ENCODE results near the gene GGT5. TPM values are rescaled to one million over a fixed set of nuclear protein-coding genes. Genes with fewer than 3 reads are reported as not detected.
"Not testable (repeated sequence)": the region's sequence is repeated elsewhere in the genome, so short reads cannot be mapped to it uniquely, and the experiment has no call there.

The GGT5 gene
- total RNA-seq, 1 donor from 2014 or later: 24.3 TPM

- DNase-seq (ENCODE audit: extremely low read depth, low read depth, low spot score): no peak
Measured at GRCh38 chr22:24185001-24185500, 59.8 kb downstream of the GGT5 start.

GRCh38 chr22:24184057-24184798, 60.7 kb downstream of the GGT5 start:
- no peak for DNase-seq (ENCODE audit: extremely low read depth, low read depth, low spot score)

DNA sequence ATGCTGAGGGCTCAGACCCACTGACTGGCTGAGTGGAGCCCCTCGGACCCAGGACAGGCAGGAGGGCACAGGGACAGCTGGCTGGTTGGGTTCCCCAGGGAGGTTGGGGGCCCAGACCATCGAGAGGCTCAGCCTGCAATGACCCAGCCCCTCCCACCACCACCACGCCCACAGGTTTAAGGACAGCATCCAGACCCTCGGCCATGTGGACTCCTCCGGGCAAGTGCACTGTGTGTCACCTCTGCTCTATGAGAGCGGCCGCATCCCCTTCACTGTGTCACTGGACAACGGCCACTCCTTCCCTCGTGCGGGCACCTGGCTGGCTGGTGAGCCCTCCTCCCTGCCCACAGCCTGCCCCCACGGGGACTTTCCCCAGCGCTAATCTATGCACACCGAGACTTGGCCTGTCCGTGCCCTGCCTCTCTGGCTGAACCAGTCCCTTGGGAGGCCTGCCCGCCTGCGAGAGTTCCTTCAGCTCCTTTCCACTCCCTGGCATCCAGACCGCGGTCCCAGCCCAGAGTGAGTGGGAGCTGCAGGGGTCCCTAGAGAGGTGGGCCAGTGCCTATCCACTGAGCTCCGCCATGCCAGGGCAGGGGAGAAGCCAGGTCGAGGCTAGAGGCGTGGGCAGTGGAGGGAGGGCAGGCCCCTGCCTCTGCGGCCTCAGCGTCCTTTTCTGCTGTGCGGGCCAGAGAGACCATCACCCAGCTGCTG, 61.4 kb downstream of the GGT5 start:
- DNase-seq (ENCODE audit: extremely low read depth, low read depth, low spot score): no peak

DNA sequence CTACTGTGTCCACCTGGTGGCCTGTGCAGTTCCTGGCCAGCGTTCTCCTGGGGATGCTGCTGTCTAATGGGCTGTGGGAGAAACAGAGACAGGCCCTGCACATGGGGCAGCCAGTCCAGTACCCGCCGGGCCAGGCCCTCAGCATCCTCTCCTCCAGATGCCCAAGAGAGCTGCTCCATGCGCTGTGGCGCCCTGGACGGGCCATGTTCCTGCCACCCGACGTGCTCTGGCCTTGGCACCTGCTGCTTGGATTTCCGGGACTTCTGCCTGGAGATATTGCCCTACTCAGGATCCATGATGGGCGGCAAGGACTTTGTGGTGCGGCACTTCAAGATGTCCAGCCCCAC, 62.0 kb downstream of the GGT5 start:
- not testable (repeated sequence) for DNase-seq (ENCODE audit: extremely low read depth, low read depth, low spot score)

GRCh38 chr22:24181996-24182899, 62.6 kb downstream of the GGT5 start:
- DNase-seq (ENCODE audit: extremely low read depth, low read depth, low spot score): no peak

DNA sequence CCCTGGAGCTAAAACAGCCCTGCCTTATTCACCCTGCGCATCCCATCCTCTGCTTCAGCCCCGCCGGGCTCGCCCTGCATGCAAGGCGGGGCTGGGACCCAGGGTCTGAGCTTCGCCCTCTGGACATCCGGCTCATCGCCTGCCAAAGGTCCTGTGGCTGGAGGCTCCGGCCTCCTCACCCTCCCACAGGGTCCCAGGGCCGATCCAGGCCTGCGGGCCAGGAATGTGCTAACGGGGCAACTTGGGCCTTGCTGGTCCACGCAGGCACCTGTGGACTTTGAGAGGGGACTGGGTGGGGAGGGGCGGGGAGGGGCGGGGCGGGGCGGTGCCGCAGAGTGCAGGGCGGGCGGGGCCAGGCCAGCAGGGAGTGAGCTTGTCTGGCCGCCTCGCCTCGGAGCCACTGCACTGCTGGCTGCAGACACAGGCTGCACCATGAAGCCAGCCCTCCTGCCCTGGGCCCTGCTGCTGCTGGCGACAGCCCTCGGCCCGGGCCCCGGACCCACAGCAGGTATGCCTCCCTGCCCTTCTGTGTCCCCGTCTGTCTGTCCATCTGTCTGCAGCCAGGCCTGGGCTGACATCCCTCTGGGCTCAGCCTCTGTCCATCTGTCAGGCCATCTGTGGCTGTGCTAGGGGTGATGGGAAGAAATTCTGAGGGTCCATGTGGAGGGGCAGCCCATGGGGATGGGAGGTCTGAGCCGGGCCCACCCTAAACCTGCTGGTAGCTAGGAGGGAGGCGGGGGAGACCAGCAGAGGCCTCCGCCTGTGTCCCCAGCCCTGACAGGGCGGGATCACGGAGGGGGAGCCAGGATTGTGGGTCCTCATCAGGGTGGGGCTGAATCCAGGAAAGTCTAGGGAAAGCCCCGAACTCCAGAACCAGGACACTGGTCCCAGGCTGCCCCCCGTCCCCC, 63.5 kb downstream of the GGT5 start, which contains the start of gene SUSD2:
Gene SUSD2 (plus strand): TSS at position 400 of the 908 bp plus-strand sequence. CDS start 33 bp downstream, at position 433.
- DNase-seq (ENCODE audit: extremely low read depth, low read depth, low spot score): no peak

- DNase-seq (ENCODE audit: extremely low read depth, low read depth, low spot score): no peak
Measured at GRCh38 chr22:24180316-24181087, 64.4 kb downstream of the GGT5 start.

DNA sequence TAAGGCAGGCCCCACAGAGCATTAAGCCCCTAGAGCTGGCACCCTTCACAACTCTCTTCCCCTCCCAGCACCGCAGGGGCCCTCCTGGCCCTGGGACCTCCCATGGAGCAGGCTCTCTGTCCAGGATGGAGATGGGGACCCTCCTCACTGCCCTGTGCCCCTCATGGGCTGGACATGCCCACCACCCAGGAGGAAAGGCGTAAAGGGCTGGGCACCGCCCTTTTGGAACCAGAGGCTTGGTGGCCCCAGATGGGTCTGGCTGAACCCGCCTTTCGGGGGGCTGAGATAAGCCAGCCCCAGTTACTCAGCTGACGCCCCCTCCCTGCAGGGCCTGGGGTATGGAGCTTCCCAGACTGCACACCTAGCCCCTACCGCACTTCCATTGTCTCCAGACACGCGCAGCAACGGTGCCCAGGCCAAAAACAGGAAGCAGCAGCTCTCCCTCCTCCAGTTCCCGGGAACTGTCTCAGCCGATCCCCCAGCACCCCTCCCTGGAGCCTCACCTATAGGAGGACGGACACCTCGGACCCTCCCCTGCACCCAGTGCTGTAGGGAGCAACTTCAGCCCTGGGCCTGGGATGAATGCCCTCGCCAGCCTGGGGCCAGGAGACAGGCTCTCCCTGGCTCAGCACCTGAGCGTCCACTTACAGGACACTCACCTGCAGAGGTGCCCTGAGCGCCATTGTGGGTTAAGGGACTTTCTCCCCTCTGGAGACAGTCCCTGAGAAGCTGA, 65.2 kb downstream of the GGT5 start:
- no peak for DNase-seq (ENCODE audit: extremely low read depth, low read depth, low spot score)

DNA sequence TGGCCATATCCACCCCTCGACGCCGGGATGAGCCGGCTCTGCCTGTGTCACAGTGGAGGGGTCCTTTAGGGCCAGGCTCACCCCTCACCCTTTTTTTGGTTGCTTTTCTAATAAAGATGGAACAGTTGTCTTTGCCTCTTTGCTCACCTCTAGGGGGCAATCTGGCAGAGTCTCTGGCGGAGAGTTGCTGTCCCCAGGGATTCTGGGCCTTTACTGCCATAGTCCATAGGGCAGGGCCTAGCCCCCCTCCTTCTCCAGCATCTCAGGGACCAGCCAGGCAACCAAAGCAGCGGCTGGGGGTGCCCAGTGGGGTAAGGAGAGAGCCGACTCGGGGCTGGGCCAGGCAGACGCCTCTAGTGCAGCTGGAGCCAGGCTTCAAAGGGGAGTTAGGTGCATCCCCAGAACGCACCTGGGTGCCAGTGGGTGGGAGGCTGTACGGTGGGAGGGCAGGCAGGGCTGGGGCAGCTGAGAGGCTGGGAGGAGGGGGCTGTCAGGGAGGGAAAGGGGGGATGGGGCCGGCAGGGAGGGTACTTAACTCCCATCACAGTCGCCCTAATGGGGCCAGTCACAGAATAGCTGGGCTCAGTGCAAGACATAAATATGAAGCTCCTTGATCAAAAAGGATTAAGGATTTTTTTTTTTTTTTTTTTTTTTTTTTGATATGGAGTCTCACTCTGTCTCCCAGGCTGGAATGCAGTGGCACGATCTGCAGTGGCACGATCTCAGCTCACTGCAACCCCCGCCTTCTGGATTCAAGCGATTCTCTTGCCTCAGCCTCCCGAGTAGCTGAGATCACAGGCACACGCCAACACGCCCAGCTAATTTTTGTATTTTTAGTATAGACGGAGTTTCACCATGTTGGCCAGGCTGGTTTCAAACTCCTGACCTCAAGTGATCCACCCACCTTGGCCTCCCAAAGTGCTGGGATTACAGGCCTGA, 66.1 kb downstream of the GGT5 start:
- no peak for DNase-seq (ENCODE audit: extremely low read depth, low read depth, low spot score)

- no peak for DNase-seq (ENCODE audit: extremely low read depth, low read depth, low spot score)
Measured at GRCh38 chr22:24178021-24178431, 66.9 kb downstream of the GGT5 start.

GRCh38 chr22:24177456-24177855, 67.4 kb downstream of the GGT5 start:
- DNase-seq (ENCODE audit: extremely low read depth, low read depth, low spot score): no peak

GRCh38 chr22:24177045-24177444, 67.8 kb downstream of the GGT5 start:
- no peak for DNase-seq (ENCODE audit: extremely low read depth, low read depth, low spot score)

GRCh38 chr22:24176630-24177029, 68.3 kb downstream of the GGT5 start:
- no peak for DNase-seq (ENCODE audit: extremely low read depth, low read depth, low spot score)

DNA sequence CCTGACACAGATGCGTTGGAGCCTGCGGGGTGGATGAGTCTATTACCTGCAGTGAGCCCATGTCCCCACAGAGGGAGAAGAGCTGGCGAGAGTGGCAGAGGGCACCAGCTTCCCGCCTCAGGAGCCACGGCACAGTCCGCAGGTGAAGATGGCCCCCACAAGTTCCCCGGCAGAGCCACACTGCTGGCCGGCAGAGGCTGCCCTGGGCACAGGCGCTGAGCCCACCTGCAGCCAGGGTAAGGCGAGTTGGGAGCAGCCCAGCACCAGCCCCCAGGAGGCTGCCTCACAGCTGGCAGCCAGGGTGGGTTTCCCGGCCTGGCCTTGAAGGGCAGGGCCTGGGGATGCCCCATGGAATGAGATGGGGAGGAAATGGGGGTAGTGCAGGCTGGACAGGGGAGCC, 68.8 kb downstream of the GGT5 start:
- no peak for DNase-seq (ENCODE audit: extremely low read depth, low read depth, low spot score)

GRCh38 chr22:24175160-24175808, 69.6 kb downstream of the GGT5 start:
- peak; percentile 12 for DNase-seq (ENCODE audit: extremely low read depth, low read depth, low spot score)

GRCh38 chr22:24171822-24172221, 73.1 kb downstream of the GGT5 start:
- DNase-seq (ENCODE audit: extremely low read depth, low read depth, low spot score): no peak

DNA sequence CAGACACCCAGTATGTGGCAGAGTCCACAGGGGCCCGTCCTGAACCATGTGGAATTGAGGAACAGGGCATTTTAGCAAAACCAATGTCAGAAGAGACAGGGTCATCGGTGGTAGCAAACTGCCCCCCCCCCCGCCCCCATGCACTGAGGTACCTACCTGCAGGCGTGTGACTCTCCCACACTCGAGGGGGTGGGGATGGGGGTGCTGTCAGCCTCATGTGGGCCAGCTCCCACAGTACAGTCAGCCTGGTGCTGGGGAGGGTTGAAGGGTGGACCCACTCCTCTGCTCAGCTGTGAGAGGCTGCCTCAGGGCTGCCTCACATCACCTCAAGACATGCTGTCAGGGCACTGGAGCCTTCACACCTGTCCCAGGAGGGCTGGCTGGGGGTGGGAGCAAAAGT, 74.2 kb downstream of the GGT5 start:
- no peak for DNase-seq (ENCODE audit: extremely low read depth, low read depth, low spot score)
